VCaP (cell line): ENCODE data around the gene COG5.

ENCODE experiments used
- H3K27ac ChIP-seq: fragments of 450-650 bp; 2 replicates; pipeline ENCODE4 v1.5.1; 2017
- TF ChIP-seq, protein P1 (sequence below): fragments of 450-650 bp; conservative IDR thresholded peaks from 2 replicates; pipeline ENCODE4 v1.5.1; 2017; ENCODE audit warnings: mild to moderate bottlenecking, moderate library complexity

Gene COG5

DNA sequence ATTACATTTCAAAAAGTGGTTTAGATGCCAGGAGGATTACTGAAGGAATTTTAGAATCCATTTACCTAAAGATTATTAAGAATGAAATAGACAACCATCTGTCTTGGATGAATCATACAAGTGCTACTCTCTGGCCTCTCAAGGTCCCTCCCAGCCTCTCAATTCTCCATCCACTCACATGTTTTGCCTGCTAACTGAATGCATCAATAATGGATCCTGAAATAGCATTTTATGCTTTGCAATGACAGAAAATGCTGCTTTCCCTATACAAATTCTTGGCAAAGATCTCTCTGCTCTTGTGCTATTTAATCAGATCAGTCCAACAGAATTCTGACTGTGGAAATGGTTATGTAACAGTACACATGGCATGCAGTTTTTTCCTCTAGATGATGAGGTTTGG is 326.9 kb downstream of the COG5 start:
- H3K27ac ChIP-seq = no peak overlapping the region
- TF ChIP-seq, protein P1, sequence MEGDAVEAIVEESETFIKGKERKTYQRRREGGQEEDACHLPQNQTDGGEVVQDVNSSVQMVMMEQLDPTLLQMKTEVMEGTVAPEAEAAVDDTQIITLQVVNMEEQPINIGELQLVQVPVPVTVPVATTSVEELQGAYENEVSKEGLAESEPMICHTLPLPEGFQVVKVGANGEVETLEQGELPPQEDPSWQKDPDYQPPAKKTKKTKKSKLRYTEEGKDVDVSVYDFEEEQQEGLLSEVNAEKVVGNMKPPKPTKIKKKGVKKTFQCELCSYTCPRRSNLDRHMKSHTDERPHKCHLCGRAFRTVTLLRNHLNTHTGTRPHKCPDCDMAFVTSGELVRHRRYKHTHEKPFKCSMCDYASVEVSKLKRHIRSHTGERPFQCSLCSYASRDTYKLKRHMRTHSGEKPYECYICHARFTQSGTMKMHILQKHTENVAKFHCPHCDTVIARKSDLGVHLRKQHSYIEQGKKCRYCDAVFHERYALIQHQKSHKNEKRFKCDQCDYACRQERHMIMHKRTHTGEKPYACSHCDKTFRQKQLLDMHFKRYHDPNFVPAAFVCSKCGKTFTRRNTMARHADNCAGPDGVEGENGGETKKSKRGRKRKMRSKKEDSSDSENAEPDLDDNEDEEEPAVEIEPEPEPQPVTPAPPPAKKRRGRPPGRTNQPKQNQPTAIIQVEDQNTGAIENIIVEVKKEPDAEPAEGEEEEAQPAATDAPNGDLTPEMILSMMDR = no peak

DNA sequence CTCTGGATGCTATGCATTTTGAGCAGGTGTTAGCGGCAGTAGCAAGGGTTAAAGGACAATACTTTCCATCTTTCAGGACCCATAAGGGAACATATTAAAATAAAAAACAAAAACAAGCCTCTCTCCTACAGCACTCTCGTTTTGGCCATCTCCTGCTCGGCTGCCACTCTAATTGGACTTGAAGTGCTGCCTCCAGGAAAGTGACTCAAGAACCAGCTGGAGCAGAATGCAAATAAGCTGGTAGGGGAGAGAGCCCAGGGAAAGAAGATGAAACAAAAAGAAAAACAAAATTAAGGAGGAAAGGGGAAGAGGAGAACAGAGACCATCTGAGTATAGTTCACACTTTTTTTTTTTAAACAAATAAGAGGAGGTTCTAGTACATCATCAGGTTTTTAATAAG is 329.3 kb downstream of the COG5 start:
- TF ChIP-seq, protein P1 = no peak
- H3K27ac ChIP-seq = peak overlapping the region; percentile 72

DNA sequence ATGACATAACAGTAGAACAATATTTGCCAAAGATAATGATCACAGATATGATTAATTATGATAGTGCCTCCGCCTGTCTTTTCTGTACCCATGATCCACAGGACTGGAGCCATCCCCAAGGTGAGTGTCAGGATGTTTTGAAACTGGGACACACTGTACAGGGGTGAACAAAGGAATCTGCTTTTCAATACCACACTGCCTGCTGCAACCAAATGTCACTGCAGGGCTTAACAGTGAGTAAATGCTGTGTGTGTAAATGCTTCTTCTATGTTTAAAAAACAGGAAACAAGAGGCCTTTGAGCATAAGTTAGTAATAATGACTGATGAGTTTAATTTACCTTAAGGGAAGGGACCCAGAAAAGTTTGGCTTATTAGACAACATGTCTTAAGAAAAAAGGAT is 329.7 kb downstream of the COG5 start:
- TF ChIP-seq, protein P1 = no peak
- peak overlapping the region; percentile 72 for H3K27ac ChIP-seq

DNA sequence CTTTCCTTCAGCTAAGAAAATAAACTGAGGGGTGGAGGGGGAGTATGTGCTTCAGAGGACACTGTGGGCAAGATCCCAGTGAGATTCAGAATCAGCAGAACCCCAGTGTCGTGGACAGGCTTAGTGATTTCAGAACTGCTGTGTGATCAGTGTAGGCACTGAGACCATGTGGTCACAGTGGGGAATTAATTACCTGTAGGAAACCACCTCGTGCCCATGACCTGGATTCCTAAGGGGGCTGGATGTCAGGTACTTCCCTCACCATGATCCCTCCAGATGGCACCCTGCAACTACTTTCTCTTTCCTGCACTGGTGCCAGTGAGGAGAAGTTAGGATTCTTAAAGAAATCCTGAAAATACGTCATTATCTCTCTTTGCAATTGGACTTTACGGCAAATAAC is 330.5 kb downstream of the COG5 start:
- peak overlapping the region; percentile 72 for H3K27ac ChIP-seq
- TF ChIP-seq, protein P1 = no peak

DNA sequence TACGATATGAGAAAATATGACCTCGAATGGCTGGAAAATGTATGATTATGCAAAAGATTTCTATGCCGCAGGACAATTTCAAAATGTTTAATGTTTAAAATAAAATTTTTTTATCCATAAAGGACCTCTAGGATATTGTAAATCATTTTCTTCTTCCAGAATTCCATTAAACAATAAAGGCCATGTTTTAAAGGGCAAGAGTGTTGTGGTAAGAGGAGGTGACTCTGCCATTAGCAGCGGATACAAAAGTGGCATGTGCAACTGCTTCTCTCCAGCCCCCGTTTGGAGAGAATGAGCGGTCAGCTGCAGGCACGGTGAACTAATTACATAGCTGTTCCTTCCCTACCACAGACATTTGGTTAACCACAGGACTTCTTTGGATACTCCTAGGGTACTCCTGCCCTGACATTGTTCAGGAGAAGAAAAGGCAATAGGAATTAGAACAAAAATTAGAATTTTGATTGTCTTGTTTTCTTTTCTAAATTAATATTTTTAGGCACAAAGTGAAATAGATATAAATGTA is 331.1 kb downstream of the COG5 start:
- TF ChIP-seq, protein P1 = no peak
- peak overlapping the region; percentile 72; the same call in 1 of the 2 replicates for H3K27ac ChIP-seq

DNA sequence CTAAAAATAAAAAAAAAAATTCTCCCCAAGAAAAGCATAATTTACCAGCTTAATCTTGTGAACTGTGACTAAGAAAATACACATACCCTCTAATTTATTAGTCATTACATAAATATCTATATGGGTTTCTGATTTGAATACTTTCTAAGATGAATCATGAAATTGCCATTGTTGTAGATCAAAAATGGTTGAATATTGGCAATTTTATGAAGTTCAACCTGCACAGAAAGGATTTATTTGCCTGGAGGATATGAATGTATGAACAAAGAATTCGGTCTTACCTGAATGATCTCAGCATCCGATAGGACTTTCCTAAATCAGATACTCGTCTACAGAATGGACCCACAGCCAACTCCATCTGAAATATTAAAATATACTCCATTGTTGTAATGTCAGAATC is 333.4 kb downstream of the COG5 start:
- TF ChIP-seq, protein P1 = no peak
- no peak overlapping the region for H3K27ac ChIP-seq

DNA sequence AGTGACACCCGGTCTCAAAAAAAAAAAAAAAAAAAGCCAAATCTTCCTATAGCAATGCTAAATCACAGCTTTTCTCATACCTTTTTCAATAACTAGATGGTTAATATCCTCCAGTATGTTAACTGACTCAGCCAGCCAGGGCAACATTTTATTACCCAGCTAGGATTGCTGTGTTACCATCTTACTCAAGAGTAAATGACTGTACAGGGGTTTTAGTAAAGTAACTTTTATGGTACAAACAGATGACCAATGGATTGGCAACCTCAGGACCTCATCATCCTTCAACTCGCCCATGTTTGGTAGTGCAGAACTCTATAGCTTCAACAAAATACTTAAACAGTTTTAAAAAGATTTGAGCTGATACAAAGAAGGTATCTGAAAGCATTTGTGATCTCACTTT is 335.4 kb downstream of the COG5 start:
- H3K27ac ChIP-seq = no peak overlapping the region
- TF ChIP-seq, protein P1 = no peak
